ENCODE data around the gene PRKACA.

GRCh38 chr19:14054099-14054498 lies 63.5 kb downstream of the PRKACA start:
- TF ChIP-seq, protein P1, sequence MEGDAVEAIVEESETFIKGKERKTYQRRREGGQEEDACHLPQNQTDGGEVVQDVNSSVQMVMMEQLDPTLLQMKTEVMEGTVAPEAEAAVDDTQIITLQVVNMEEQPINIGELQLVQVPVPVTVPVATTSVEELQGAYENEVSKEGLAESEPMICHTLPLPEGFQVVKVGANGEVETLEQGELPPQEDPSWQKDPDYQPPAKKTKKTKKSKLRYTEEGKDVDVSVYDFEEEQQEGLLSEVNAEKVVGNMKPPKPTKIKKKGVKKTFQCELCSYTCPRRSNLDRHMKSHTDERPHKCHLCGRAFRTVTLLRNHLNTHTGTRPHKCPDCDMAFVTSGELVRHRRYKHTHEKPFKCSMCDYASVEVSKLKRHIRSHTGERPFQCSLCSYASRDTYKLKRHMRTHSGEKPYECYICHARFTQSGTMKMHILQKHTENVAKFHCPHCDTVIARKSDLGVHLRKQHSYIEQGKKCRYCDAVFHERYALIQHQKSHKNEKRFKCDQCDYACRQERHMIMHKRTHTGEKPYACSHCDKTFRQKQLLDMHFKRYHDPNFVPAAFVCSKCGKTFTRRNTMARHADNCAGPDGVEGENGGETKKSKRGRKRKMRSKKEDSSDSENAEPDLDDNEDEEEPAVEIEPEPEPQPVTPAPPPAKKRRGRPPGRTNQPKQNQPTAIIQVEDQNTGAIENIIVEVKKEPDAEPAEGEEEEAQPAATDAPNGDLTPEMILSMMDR (IDR thresholded peaks at IDR 0.05; ENCODE audit: low read depth, low read length, poor library complexity, severe bottlenecking), result no peak
- TF ChIP-seq EZH2phosphoT487 (IDR thresholded peaks at IDR 0.05; ENCODE audit: borderline replicate concordance, low read length), result no peak
